ENCODE results near the gene STEAP4. TPM values are rescaled to one million over a fixed set of nuclear protein-coding genes. Genes with fewer than 3 reads are reported as not detected.

The STEAP4 gene
- total RNA-seq, 2 donors from 2014 or later: 3.8 to 5.2 TPM

GRCh38 chr7:88316456-88316855 lies 9.8 kb upstream of the STEAP4 start:
- DNase-seq (no peak), ATAC-seq (no peak)
- intact Hi-C loops (cut with DNase I, micrococcal nuclease): no loop called here

DNA sequence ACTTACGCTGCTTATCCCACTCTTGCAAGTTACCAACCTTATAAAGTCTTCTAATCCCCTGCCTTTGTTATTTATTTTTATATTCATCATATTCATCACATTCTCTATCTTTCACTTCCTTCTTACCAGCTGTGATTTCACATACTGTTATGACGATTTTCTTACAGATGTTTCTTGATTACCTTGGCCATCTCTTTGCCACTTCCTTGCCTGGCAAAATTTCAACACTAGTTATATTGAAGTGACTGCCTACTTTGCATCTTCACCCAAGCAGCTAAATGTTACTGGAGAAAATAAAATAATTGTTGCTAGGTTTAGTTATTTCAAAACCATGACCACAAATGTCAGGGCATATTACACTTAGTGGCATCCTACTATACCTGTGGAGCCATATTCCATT lies 8.8 kb upstream of the STEAP4 start:
- ATAC-seq (no peak), DNase-seq (no peak)
- intact Hi-C loops (cut with DNase I, micrococcal nuclease): no loop called here

- intact Hi-C loops (cut with DNase I, micrococcal nuclease): no loop called here
Observed at GRCh38 chr7:88314061-88314491, 7.4 kb upstream of the STEAP4 start.

DNA sequence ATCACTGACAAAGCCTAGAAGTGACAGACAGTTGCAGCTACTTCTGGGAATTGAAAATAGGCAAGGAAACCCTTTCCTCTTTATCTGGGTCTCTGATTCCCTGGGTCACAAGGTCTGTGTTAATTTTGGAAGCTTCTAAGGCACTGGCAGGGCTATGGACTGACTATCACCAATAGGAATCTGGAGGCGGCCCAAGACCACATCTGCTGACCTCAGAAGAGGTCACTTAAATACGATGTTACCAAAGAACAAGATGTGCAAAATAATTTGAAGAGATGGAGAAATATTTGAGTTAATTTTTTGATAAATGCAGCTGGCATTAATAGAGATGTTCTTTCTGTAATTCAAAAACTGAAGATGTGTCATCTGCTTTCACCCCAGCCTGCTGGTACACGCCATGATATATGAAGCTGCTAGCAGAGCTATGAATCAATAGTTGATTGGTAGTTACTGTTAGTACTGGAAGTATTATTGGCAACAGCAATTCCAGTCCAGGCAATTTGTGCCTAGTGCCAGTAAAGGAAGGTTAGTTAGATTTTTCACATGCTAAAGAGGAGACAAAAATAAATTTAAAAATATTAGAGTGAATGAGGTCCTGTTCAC lies 5.5 kb upstream of the STEAP4 start:
- peak; percentile 9 to 28 for DNase-seq
- ATAC-seq: no peak
- intact Hi-C loops (cut with DNase I, micrococcal nuclease): no loop called here

More at GRCh38 chr7:88314061-88314491, 7.4 kb upstream of the STEAP4 start:
- ATAC-seq (no peak), DNase-seq (no peak)

DNA sequence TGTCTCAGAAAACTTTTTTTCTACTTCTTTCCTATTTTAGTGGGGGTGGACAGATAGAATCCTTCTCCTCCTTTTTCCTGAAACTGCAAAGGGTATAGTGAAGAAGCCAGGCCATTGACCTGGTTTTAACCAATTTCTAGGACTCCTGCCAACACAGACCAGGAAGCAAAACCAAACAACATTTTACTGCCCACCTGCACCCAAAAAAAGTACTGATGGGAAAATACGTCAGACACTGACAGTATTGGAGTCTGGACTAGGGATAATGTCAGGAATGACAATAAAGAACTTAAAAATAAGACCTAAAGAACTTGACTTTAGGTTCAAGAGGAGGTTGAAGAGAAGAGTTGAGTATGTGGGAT lies 5.0 kb upstream of the STEAP4 start:
- ATAC-seq: peak; percentile 44
- intact Hi-C loops (cut with DNase I, micrococcal nuclease): no loop called here
- no peak for DNase-seq

GRCh38 chr7:88310956-88311674 lies 4.4 kb upstream of the STEAP4 start:
- no peak for DNase-seq
- intact Hi-C loops (cut with DNase I, micrococcal nuclease): no loop called here
- ATAC-seq: no peak

DNA sequence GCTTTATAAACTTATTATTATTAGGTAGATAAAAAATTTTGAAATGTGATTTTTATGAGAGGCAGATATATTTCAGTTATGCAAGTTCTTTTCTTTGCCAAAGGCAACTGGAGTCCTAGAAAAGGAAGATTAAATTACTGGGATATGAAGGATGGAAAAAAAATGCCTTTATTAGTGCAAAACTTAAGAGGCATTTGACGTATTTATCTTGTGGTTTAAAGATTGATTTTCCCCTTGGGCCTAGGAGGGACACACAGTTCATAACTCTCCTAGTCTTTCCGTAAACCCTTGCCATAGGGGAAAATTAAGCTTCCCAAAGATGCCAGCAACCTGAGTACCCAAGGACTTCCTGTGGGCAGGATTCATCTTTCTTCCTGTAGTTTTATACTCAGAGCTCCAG lies 3.1 kb upstream of the STEAP4 start:
- no peak for ATAC-seq
- intact Hi-C loops (cut with DNase I, micrococcal nuclease): no loop called here
- DNase-seq: no peak

DNA sequence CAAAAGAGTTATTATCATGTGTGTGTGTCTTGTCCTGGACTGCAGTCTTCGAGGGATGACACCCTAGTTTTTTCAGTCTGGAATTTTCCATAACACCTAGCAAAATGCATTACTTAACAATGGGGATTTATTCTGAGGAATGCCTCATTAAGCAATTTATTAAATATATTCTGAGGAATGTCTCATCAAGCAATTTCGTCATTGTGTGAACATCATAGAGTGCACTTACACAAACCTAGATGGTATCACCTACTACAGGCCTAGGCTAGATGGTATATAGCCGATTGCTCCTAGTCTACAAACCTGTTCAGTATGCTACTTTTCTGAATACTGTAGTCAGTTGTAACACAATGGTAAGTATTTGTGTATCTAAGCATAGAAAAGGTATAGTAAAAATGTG lies 1.1 kb upstream of the STEAP4 start:
- intact Hi-C loops (cut with DNase I, micrococcal nuclease): no loop called here
- ATAC-seq: no peak
- DNase-seq: no peak

GRCh38 chr7:88307412-88307811 lies 718 bp upstream of the STEAP4 start:
- ATAC-seq (no peak), DNase-seq (no peak)
- intact Hi-C loops (cut with DNase I, micrococcal nuclease): no loop called here

- intact Hi-C loops (cut with DNase I, micrococcal nuclease): no loop called here
- DNase-seq: no peak
- no peak for ATAC-seq
Observed at GRCh38 chr7:88305044-88305443, 1.6 kb downstream of the STEAP4 start.

- intact Hi-C loops (cut with DNase I, micrococcal nuclease): no loop called here
- ATAC-seq (no peak), DNase-seq (no peak)
Observed at GRCh38 chr7:88302486-88302885, 4.2 kb downstream of the STEAP4 start.

GRCh38 chr7:88301924-88302323 lies 4.8 kb downstream of the STEAP4 start:
- ATAC-seq (peak; percentile 49), DNase-seq (no peak)
- intact Hi-C loops (cut with DNase I, micrococcal nuclease): no loop called here

DNA sequence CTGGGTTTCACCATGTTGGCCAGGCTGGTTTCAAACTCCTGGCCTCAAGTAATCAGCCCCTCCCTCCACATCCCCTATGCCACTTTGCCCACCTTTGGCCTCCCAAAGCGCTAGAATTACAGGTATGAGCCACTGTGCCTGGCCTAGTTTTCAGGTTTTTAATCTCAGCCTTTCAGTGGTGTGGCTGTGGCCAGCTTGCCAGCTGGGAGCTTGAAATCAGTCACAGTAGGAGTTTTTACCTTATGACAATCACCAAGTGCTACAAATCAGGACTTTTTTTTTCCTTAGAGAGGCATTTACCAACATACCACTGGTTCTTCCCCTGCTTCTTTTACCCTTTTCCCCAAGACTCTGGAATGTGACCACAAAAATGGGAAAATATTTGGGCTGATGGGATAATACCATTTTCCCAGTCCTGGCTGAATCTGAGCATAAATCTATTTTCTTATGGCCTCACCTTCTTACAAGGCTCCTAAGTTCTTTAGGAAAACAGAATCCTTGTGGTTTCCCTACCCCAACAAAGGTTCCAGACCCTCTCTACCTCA lies 6.2 kb downstream of the STEAP4 start:
- intact Hi-C loops (cut with DNase I, micrococcal nuclease): no loop called here
- DNase-seq: no peak

DNA sequence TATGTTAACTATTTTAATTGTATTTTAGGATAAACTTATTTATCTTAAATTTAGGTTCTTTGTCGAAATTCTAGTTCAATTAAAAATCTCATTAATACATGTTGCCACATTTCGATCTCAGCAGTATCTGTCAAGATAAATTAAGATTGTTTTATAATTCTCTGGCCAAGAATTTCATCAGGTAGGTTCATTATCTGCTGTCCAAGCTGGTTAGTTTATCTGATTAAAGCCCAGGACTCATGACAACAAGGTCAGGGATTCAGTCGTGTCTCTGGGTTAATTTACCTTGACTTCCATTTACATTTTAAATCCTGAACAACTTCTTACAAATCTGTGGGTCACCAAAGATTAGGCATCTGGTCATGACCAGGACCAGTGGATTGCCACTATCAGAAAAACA lies 7.6 kb downstream of the STEAP4 start:
- DNase-seq: no peak
- ATAC-seq: no peak
- intact Hi-C loops (cut with DNase I, micrococcal nuclease): no loop called here

More for the DNA sequence above, 6.2 kb downstream of the STEAP4 start:
- ATAC-seq: no peak

DNA sequence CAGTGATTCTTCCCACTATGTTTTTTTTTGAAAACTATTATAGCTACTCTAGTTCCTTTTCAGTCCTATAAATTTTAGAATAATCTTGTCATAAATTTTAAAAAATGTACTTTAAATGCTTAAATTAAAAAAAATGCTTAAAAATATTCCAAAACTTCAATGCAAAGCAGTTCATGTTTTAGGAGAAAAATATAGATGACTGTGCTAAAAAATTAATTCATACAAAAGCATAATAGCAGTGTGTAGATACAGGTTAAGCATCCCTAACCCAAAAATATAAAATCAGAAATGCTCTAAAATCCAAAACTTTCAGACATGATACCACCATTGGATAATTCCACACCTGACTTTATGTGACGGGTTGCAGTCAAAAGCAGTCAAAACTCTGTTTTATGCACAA lies 12.8 kb downstream of the STEAP4 start:
- DNase-seq: no peak
- no peak for ATAC-seq
- intact Hi-C loops (cut with DNase I, micrococcal nuclease): no loop called here

DNA sequence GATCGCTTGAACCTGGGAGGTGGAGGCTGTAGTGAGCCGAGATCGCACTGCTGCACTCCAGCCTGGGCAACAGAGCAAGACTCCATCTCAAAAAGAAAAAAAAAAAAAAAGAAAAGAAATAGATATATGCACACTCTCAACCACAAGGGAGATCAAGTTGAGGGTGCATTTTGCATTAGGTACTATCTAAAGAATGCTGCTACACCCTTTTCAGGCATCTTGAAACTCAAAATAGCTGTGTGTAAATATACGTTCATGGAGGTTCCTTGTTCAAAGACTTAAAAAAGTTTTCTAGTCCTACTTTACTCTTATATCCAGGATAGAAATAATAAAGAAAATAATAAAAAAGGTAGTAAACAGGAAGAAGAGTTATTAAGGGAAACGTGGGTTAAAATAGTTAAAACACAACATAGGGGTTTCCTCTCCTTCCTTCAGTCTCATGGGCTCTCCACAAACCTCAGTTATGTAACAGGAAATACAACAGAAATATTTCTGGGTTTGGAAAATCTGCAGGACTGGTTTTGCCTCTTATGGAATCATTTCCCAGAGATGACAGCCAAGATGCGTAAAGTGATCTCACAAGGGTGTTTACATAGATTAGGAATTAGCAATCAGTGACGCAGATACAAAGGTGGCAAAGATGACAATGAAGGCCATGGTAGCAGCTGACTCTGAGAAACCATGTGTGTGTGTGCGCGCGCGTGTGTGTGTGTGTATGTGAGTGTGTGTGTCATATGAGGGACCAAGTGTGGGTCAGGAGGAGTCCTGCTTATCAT lies 15.1 kb downstream of the STEAP4 start:
- DNase-seq (no peak), ATAC-seq (peak; percentile 25)
- intact Hi-C loops (cut with DNase I, micrococcal nuclease): no loop called here

DNA sequence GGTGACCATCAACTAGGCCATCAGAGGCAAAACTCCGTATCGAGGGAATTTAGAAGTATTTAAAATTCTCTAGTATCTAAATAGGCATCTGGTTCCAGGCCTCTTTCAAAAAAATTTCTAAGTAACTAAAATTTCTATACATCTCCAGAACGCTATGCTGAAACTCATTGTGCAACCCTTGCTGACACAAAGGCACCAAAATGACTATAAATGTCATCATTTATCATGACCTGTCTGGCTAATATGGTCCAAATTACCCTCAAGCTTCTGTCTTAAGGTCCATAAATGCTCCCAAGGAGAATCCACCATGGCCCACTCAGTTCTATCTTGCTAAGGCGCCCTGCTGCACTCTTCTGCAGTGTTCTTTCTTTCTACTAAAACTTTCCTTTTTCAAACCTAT lies 16.2 kb downstream of the STEAP4 start:
- intact Hi-C loops (cut with DNase I, micrococcal nuclease): no loop called here
- DNase-seq (no peak), ATAC-seq (no peak)

GRCh38 chr7:88289564-88290025 lies 17.1 kb downstream of the STEAP4 start:
- no peak for DNase-seq

DNA sequence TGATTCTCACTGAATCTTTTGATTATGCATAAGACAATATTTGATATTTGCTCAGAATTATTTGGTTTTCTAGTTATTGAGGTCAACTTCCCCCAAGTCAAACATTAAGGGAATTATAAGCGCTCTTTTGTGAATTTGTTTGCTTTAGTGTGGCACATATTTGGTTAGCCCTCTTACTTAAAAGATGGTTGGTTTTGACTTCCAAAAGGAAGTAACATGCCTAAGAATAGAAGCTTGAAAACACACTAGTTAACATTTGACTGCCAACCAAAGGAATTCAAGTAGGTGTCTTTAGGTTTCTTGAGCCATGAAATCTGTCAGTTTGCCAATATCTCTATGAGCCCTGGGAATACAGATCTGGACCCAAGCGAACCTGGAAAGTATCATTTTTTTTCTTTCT lies 24.9 kb downstream of the STEAP4 start:
- intact Hi-C loops (cut with DNase I, micrococcal nuclease): no loop called here
- ATAC-seq (no peak), DNase-seq (no peak)

More at GRCh38 chr7:88289564-88290025, 17.1 kb downstream of the STEAP4 start:
- intact Hi-C loops (cut with DNase I, micrococcal nuclease): no loop called here
- ATAC-seq: no peak

- intact Hi-C loops (cut with DNase I, micrococcal nuclease): no loop called here
- ATAC-seq: no peak
- no peak for DNase-seq
Observed at GRCh38 chr7:88280801-88281200, 25.9 kb downstream of the STEAP4 start.

Data from left colon (tissue), 2 donors.